Heart right ventricle (tissue), 16 donors: ENCODE data around the gene CDK5. TPM values are rescaled to one million over a fixed set of nuclear protein-coding genes. Genes with fewer than 3 reads are reported as not detected.

Experiments
- ATAC-seq, 8 donors: fragments of 200-7000 bp; cut with Tn5 transposase; one replicate each; pipeline ENCODE4 v1.9.1; 2020; ENCODE audit warnings: mild to moderate bottlenecking in 8 of 8, moderate library complexity in 8 of 8, moderate number of reproducible peaks in 1 of 8
- DNase-seq, 2 donors: peaks; one replicate each; pipeline ENCODE4 v3.0.0-alpha.2; 2020
- H3K27ac ChIP-seq, 10 donors: fragments of 200-600 bp; sonication (generic) in 2 of 10; one replicate each; pipeline versions ENCODE4 v1.5.0 to v1.8.0; 2020 to 2022; ENCODE audit warnings: mild to moderate bottlenecking in 3 of 10
- H3K27me3 ChIP-seq, 7 donors: fragments of 200-600 bp; one replicate each; pipeline ENCODE4 v1.8.0; 2021 to 2022; ENCODE audit warnings: mild to moderate bottlenecking in 2 of 7
- H3K36me3 ChIP-seq, 9 donors: fragments of 200-600 bp; sonication (generic) in 1 of 9; one replicate each; pipeline versions ENCODE4 v1.5.0 to v1.8.0; 2020 to 2022; ENCODE audit warnings: mild to moderate bottlenecking in 2 of 9
- H3K4me1 ChIP-seq, 9 donors: fragments of 200-600 bp; sonication (generic) in 1 of 9; one replicate each; pipeline versions ENCODE4 v1.5.0 to v1.8.0; 2020 to 2022; ENCODE audit warnings: mild to moderate bottlenecking in 4 of 9
- H3K4me3 ChIP-seq, 10 donors: fragments of 200-600 bp; sonication (generic) in 2 of 10; one replicate each; pipeline versions ENCODE4 v1.5.0 to v1.8.0; 2020 to 2022; ENCODE audit warnings: mild to moderate bottlenecking in 7 of 10, moderate library complexity in 2 of 10
- H3K9me3 ChIP-seq, 11 donors: fragments of 200-600 bp in 10 of 11; sonication (generic) in 2 of 11; one replicate each; pipeline versions ENCODE4 v1.5.0 to v1.8.0; 2013 to 2022; ENCODE audit warnings: mild to moderate bottlenecking in 2 of 11, control low read depth in 1 of 11, moderate library complexity in 1 of 11
- CTCF ChIP-seq, 9 donors: fragments of 200-600 bp; sonication (generic) in 2 of 9; IDR thresholded peaks; one replicate each; pipeline versions ENCODE4 v1.5.0 to v1.8.0; 2021 to 2022; ENCODE audit warnings: antibody characterized with exemption in 9 of 9, mild to moderate bottlenecking in 5 of 9, moderate library complexity in 1 of 9
- WGBS, 2 donors: extraction: QIAGEN DNeasy Blood & Tissue Kit; methylation state at CpG; one replicate each; pipeline ENCODE4 v1.1.7; 2013; ENCODE audit warnings: inconsistent platforms in 1 of 2; 5-methylcytosine and 5-hydroxymethylcytosine counted together
- intact Hi-C, 10 donors: fragments of 100-400 bp; cut with DNase I; formaldehyde crosslinking; loops; one replicate each; pipeline versions ENCODE4 v1.11.1 to v1.14.2; 2022
- polyA plus RNA-seq, 2 donors: library from polyadenylated mRNA; stranded (reverse); fragments of 200-250 nt; gene quantifications; one replicate each; pipeline ENCODE4 v1.2.3, GENCODE V29; 2013
- total RNA-seq, 10 donors: library from RNA; stranded (reverse); fragmentation: NEBNext Ultra II Directional in 3 of 10; extraction: Animal tissue kit (Norgen Biotek cat#: 25700) in 3 of 10; gene quantifications; one replicate each; pipeline versions ENCODE4 v1.2.1 to v1.2.4, GENCODE V29; 2021 to 2023
- donor health status: Arrhythmogenic right ventricular cardiomyopathy.
- donor health status: ischemic (EF 13 %, LVEDD 7.1; RV severe dilation, severe dysfunction).
- donor health status: healthy with polysubstance abuse.
- donor health status: DM: no; HTN: yes; CAD: no.
- donor health status: DM: no; HTN: no; CAD: no.
- donor health status: ischemic (EF 25% LVEDD 6.9; RV normal size, moderate dysfunction).
- donor health status: ischemic (EF 25% LVEDD 5.7; RV mildly dilated, moderate dysfunction).
- donor health status: healthy.
- donor health status: DM: yes; HTN: yes; CAD: no.
- donor health status: Ischemic cardiomyopathy.
- donor health status: ischemic (EF 35%, LVEDD 5.7; RV mildly dilated, moderate dysfunction).
- donor health status: nonischemic (EF 11% LVEDD 7.7; RV severe dilation, severe dysfunction).
- donor health status: DM: yes; HTN: yes; CAD: no.
- donor health status: PGD.
- donor health status: ischemic (EF 29% LVEDD 5.4; RV normal size, mild dysfunction).
- donor health status: nonischemic (EF 23%, LVEDD 6.1; RV moderate dilation, normal function).

CDK5 gene
- total and polyA plus RNA-seq, 12 donors, result 5.0 to 11.3 (median 7.6) TPM

GRCh38 chr7:151101621-151102396 is 44.1 kb upstream of the CDK5 start:
- DNase-seq, result no peak
- H3K9me3 ChIP-seq, result no peaks in the 10 kb centered on the region
- H3K4me1 ChIP-seq, result peaks cover 5 to 49% (median 11%) of the 10 kb centered on the region in 9 donors
- H3K4me3 ChIP-seq, result no peak overlapping the region
- WGBS, 2 donors, result 82% methylated on average over 24 of the region's 24 CpGs
- intact Hi-C loops, result loop anchor here in 3 of 10 donors (10.0 kb wide), 3 partner anchors 57 to 217 kb away; partner anchors contain the start of gene ASIC3 (in 1 of the 3)
- TF ChIP-seq CTCF (IDR thresholded peaks at IDR 0.05), result no peak
- peaks cover 0 to 20% (median 0%) of the 10 kb centered on the region in 9 donors for H3K36me3 ChIP-seq
- H3K27ac ChIP-seq, result no peak overlapping the region
- peak in 1 of 8 donors; percentile 30 for ATAC-seq
- H3K27me3 ChIP-seq, result no peaks in the 10 kb centered on the region

GRCh38 chr7:151100921-151101320 is 43.2 kb upstream of the CDK5 start:
- no peaks in the 10 kb centered on the region for H3K9me3 ChIP-seq
- ATAC-seq, result peak in 2 of 8 donors; percentile 12 to 28
- no peak overlapping the region for H3K4me3 ChIP-seq
- no peak overlapping the region for H3K27ac ChIP-seq
- TF ChIP-seq CTCF (IDR thresholded peaks at IDR 0.05), result no peak
- intact Hi-C loops, result loop anchor here in 3 of 10 donors (10.0 kb wide), 3 partner anchors 56 to 216 kb away; partner anchors contain the start of gene ASIC3 (in 1 of the 3)
- no peaks in the 10 kb centered on the region for H3K27me3 ChIP-seq
- no peak for DNase-seq
- peaks cover 5 to 51% (median 11%) of the 10 kb centered on the region in 9 donors for H3K4me1 ChIP-seq
- 84 to 89% methylated on average over 10 of the region's 10 CpGs for WGBS, 2 donors
- H3K36me3 ChIP-seq, result peaks cover 0 to 17% (median 0%) of the 10 kb centered on the region in 9 donors

- no peaks in the 10 kb centered on the region for H3K27me3 ChIP-seq
- peaks cover 0 to 12% (median 0%) of the 10 kb centered on the region in 9 donors for H3K36me3 ChIP-seq
- H3K9me3 ChIP-seq, result no peaks in the 10 kb centered on the region
- H3K4me1 ChIP-seq, result peaks cover 5 to 59% (median 15%) of the 10 kb centered on the region in 9 donors
- intact Hi-C loops, result loop anchor here in 3 of 10 donors (10.0 kb wide), 3 partner anchors 55 to 215 kb away; partner anchors contain the start of gene ASIC3 (in 1 of the 3)
- DNase-seq (no peak), ATAC-seq (peak in 7 of 8 donors; percentile 52 to 72 (median 60))
- TF ChIP-seq CTCF (IDR thresholded peaks at IDR 0.05), result no peak
- WGBS, 2 donors, result 63 to 67% methylated on average over 20 of the region's 20 CpGs
- no peak overlapping the region for H3K4me3 ChIP-seq
- H3K27ac ChIP-seq, result no peak overlapping the region
Measured at GRCh38 chr7:151099486-151100211, 42.0 kb upstream of the CDK5 start.

GRCh38 chr7:151095828-151096475 is 38.3 kb upstream of the CDK5 start:
- no peak for TF ChIP-seq CTCF (IDR thresholded peaks at IDR 0.05)
- H3K36me3 ChIP-seq, result peaks cover 0 to 18% (median 0%) of the 10 kb centered on the region in 9 donors
- no peak for ATAC-seq
- intact Hi-C loops, result no loop called here
- no peak overlapping the region for H3K27ac ChIP-seq
- H3K4me1 ChIP-seq, result peaks cover 5 to 62% (median 24%) of the 10 kb centered on the region in 9 donors
- 80 to 81% methylated on average over 17 of the region's 17 CpGs for WGBS, 2 donors
- no peak for DNase-seq
- no peaks in the 10 kb centered on the region for H3K27me3 ChIP-seq
- no peak overlapping the region for H3K4me3 ChIP-seq
- H3K9me3 ChIP-seq, result no peaks in the 10 kb centered on the region
